ENCODE measurements around the gene ADGRG7.
A peak's percentile ranks its signal among the peaks of the same experiment; 100 is the strongest.

The ADGRG7 gene

DNA sequence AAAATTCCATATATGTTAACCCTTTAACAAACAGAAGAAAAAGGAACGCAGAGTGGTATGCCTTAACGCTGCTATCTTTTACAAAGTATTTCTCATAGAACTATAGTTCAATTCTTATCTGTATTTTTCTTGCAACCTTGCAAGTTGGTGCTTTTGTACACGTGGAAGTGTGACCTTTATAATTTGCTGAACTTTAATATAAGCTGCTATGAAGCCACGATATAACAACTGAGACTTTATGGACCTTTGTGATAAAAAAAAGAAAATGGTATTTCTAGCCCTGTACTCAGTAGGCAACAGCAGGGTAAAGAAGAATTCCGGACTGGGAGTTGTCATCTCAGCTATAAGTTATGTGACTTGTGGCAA lies 93.6 kb downstream of the ADGRG7 start:
- DNase-seq: no peak

- no peak for DNase-seq
These were observed 94.5 kb downstream of the ADGRG7 start for GRCh38 chr3:100703865-100704264.

DNA sequence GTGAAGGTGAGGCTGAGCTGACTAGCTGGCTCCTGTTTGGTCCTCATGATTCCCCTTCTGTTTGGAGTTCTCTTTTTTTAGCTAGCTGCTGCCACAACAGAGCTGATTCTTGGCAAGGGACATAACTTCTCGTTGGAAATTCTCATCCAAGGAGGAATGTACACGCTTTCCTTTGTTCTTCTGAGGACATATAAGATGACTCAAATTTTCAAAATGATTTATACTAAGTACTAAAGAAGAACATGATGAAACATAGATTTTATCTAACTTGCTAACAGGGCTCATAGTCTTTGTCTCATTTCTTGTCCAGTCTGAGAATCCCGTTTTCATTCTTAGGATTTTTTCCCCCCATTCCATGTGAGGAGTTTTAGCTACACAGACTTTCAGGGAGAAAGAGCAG lies 97.0 kb downstream of the ADGRG7 start:
- no peak for DNase-seq

GRCh38 chr3:100708644-100708988 lies 99.2 kb downstream of the ADGRG7 start:
- DNase-seq: no peak

GRCh38 chr3:100708989-100709841 lies 99.8 kb downstream of the ADGRG7 start, which contains the start of gene TFG:
Gene TFG, plus strand, starts transcription at chr3:100709494. Its CDS starts 4,192 bp downstream, at chr3:100713686.
- DNase-seq: peak; percentile 89 to 97 (median 94)

GRCh38 chr3:100709842-100710260 lies 100.5 kb downstream of the ADGRG7 start:
- DNase-seq: peak in 2 of 4 experiments; percentile 16 to 23

DNA sequence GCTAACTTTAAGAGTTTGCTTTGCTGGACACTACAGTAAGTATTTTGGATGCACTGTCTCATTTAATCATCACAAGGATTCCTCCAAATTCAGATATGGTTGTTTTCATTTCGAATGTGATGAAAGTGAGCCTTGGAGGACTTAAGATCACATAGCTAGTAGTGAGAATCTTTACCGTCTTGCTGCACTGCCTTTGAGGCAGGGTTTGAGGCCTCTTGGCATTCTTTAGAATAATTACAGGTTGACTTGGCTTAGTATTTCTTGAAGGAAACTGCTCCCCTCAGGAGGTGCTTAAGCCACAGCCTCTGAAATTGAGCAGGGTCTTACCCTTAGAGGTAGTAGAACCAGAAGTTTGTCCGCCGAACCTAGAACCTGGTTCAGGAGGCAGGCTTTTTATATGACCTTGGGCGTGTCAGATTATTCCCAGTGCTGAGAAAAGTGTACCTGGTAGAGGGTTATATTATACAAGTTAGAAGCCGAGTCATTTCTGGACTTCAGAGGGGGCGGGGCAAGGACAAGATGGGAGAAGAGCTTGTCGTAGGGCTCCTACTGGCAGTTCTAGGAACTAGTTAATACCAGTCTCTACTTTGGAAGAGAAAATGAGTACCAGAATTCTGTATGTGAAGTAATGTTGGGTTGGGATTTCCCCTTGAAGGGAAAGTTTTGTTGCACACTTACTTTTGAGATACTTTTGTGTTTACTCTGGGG lies 101.0 kb downstream of the ADGRG7 start:
- peak in 2 of 4 experiments; percentile 8 to 35 for DNase-seq

GRCh38 chr3:100715176-100715575 lies 105.8 kb downstream of the ADGRG7 start:
- no peak for DNase-seq

- no peak for DNase-seq
These were observed 107.7 kb downstream of the ADGRG7 start for GRCh38 chr3:100717063-100717462.

GRCh38 chr3:100717637-100718487 lies 108.5 kb downstream of the ADGRG7 start:
- no peak for DNase-seq

DNA sequence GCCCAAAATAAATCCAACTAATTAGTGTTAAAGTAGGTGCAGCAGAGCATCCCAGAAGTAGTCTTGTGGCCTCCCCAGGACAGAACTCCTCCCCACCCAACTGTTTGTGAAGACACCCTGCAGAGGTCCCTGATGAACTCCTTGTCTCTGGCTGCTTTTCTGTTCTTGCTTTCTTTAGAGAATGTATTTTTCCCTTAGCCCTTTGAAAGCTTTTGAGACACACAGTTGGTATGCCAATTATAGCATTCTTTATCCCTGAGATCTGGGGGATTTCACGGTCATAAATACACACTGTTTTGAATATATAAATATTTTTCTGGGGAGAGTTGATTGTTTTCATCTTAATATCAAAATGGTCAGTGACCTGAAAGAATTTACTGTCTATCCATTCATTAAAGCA lies 109.7 kb downstream of the ADGRG7 start:
- DNase-seq: no peak

DNA sequence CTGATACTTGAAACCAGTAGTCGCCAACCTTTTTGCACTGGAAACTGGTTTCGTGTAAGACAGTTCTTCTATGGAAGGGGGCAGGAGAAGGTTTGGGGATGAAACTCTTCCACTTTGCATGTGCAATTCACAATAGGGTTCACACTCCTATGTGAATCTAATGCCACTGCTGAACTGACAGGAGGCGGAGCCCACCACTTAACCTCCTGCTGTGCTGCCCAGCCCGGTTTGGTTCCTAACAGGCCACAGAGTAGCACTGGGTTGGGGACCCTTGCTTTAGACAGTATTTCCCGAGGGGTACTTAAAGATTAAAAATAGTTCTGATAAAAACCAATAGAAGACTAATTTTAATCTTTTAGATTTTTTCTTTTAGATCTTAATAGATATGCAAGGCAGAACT lies 111.0 kb downstream of the ADGRG7 start:
- no peak for DNase-seq

DNA sequence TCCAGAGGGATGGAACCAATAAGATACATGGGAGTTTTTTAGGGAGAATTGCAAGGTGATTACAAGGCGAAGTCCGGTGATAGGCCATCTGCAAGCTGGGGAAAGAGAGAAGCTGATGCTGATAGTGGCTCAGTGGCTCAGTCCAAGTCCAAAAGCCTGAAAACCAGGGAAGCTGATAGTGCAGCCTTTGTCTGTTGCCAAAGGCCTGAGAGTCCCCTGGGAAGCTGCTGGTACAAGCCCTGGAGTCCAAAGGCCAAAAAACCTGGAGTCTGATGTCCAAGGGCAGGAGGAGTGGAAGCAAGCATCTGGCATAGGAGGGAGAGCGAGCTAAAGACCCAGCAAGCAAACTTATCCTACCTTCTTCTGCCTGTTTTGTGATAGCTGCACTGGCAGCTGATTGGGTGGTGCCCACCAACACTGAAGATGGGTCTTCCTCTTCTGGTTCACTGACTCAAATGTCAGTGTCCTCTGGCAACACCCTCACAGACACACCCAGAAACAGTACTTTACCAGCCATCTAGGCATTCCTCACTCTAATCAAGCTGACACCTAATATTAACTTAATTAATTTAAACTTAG lies 116.6 kb downstream of the ADGRG7 start:
- no peak for DNase-seq

GRCh38 chr3:100726706-100727105 lies 117.3 kb downstream of the ADGRG7 start:
- no peak for DNase-seq

GRCh38 chr3:100730524-100730923 lies 121.1 kb downstream of the ADGRG7 start:
- no peak for DNase-seq

DNA sequence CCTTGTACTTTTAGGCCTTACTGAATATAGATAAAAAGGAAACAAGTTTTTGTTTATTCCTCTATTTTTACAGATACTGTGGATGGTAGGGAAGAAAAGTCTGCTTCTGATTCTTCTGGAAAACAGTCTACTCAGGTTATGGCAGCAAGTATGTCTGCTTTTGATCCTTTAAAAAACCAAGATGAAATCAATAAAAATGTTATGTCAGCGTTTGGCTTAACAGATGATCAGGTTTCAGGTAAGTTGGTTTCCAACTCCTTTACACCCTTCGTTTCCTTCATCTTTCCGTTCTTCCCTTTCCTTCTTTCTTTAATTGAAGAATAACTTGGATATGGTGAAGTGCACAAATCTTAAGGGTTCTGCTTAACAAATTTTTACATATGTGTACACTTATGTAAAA lies 123.0 kb downstream of the ADGRG7 start:
- no peak for DNase-seq

DNA sequence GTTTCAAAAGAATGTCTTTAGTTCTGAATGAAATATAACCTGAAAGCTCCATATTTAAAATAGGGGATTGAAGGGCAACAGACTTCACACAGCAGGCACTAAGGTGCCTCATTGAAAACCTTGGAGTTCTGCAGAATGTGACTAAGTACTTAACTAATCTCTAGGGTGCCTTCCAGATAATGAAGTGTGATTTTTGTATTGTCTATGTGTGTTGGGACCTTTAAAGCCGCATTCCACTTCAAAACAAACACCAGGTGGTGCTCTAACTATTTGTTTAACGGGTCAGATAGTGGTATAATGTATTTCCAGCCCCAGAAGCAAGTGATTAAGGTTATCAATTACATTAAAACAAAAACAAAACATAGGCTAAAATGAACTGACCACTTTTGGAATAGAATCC lies 127.9 kb downstream of the ADGRG7 start:
- no peak for DNase-seq

GRCh38 chr3:100740207-100740606 lies 130.8 kb downstream of the ADGRG7 start:
- no peak for DNase-seq

GRCh38 chr3:100743535-100743934 lies 134.1 kb downstream of the ADGRG7 start:
- DNase-seq: no peak

- DNase-seq: no peak
These were observed 135.3 kb downstream of the ADGRG7 start for GRCh38 chr3:100744671-100745070.
